Measurements from ENCODE around the gene COQ5. TPM values are rescaled to one million over a fixed set of nuclear protein-coding genes. Genes with fewer than 3 reads are reported as not detected.
"Not testable (repeated sequence)": the region's sequence is repeated elsewhere in the genome, so short reads cannot be mapped to it uniquely, and the experiment has no call there.

COQ5 gene
- total RNA-seq, 1 donor from 2014 or later, result 38.5 TPM

- TF ChIP-seq CTCF (conservative IDR thresholded peaks at IDR 0.05), result no peak
- Mint-ChIP-seq H3K36me3 (ENCODE audit: low read depth) (no peaks in the 10 kb centered on the region), H3K27ac (ENCODE audit: unreplicated experiment) (no peak overlapping the region), H3K9me3 (no peaks in the 10 kb centered on the region), H3K4me3 (no peak overlapping the region), H3K27me3 (ENCODE audit: low read depth) (no peaks in the 10 kb centered on the region), H3K4me1 (peaks cover 4% of the 10 kb centered on the region)
- no peak for DNase-seq (ENCODE audit: low read depth, low spot score)
Observed at GRCh38 chr12:120522568-120522967, 6.4 kb downstream of the COQ5 start.

GRCh38 chr12:120519324-120519723, 9.6 kb downstream of the COQ5 start:
- H3K36me3 Mint-ChIP-seq (ENCODE audit: low read depth), result not testable (repeated sequence)

GRCh38 chr12:120515496-120515895, 13.5 kb downstream of the COQ5 start:
- Mint-ChIP-seq H3K27ac (ENCODE audit: unreplicated experiment) (peak overlapping the region; percentile 96), H3K36me3 (ENCODE audit: low read depth) (peaks cover 3% of the 10 kb centered on the region), H3K4me1 (peaks cover 22% of the 10 kb centered on the region), H3K9me3 (no peaks in the 10 kb centered on the region), H3K4me3 (peak overlapping the region; percentile 4), H3K27me3 (ENCODE audit: low read depth) (no peaks in the 10 kb centered on the region)
- DNase-seq (ENCODE audit: low read depth, low spot score), result no peak
- TF ChIP-seq CTCF (conservative IDR thresholded peaks at IDR 0.05), result no peak

More at GRCh38 chr12:120519324-120519723, 9.6 kb downstream of the COQ5 start:
- H3K27me3 Mint-ChIP-seq (ENCODE audit: low read depth); H3K27ac Mint-ChIP-seq (ENCODE audit: unreplicated experiment); DNase-seq (ENCODE audit: low read depth, low spot score); H3K9me3 Mint-ChIP-seq; H3K4me3 Mint-ChIP-seq: not testable (repeated sequence)
- peaks cover 14% of the 10 kb centered on the region for H3K4me1 Mint-ChIP-seq

GRCh38 chr12:120514002-120514401, 15.0 kb downstream of the COQ5 start:
- DNase-seq (ENCODE audit: low read depth, low spot score), result peak; percentile 36
- Mint-ChIP-seq H3K4me3 (peak overlapping the region; percentile 69), H3K27me3 (ENCODE audit: low read depth) (no peaks in the 10 kb centered on the region), H3K4me1 (peaks cover 22% of the 10 kb centered on the region), H3K27ac (ENCODE audit: unreplicated experiment) (peak overlapping the region; percentile 89), H3K9me3 (no peaks in the 10 kb centered on the region), H3K36me3 (ENCODE audit: low read depth) (peaks cover 7% of the 10 kb centered on the region)
- TF ChIP-seq CTCF (conservative IDR thresholded peaks at IDR 0.05), result no peak

GRCh38 chr12:120508537-120508936, 20.4 kb downstream of the COQ5 start:
- Mint-ChIP-seq H3K9me3 (no peaks in the 10 kb centered on the region), H3K27me3 (ENCODE audit: low read depth) (no peaks in the 10 kb centered on the region), H3K36me3 (ENCODE audit: low read depth) (peaks cover 13% of the 10 kb centered on the region), H3K4me3 (no peak overlapping the region), H3K27ac (ENCODE audit: unreplicated experiment) (peak overlapping the region; percentile 14), H3K4me1 (no peaks in the 10 kb centered on the region)
- no peak for TF ChIP-seq CTCF (conservative IDR thresholded peaks at IDR 0.05)
- DNase-seq (ENCODE audit: low read depth, low spot score), result no peak

- Mint-ChIP-seq H3K36me3 (ENCODE audit: low read depth) (peaks cover 13% of the 10 kb centered on the region), H3K27ac (ENCODE audit: unreplicated experiment) (peak overlapping the region; percentile 62)
- DNase-seq (ENCODE audit: low read depth, low spot score), result no peak
Observed at GRCh38 chr12:120504587-120504986, 24.4 kb downstream of the COQ5 start.

More at GRCh38 chr12:120504587-120504986, 24.4 kb downstream of the COQ5 start:
- H3K4me3 Mint-ChIP-seq, result no peak overlapping the region
- H3K9me3 Mint-ChIP-seq, result no peaks in the 10 kb centered on the region
- no peaks in the 10 kb centered on the region for H3K27me3 Mint-ChIP-seq (ENCODE audit: low read depth)
- no peaks in the 10 kb centered on the region for H3K4me1 Mint-ChIP-seq
- TF ChIP-seq CTCF (conservative IDR thresholded peaks at IDR 0.05), result no peak

Data from neural crest cell (in vitro differentiated cells).